H9 (cell line): Measurements from ENCODE around the gene ANGPTL1. TPM values are rescaled to one million over a fixed set of nuclear protein-coding genes. Genes with fewer than 3 reads are reported as not detected.

Source experiments
- DNase-seq: peaks from one replicate; pipeline ENCODE4 v3.0.0-alpha.2; 2017
- H2AFZ ChIP-seq: one replicate; pipeline ENCODE4 v1.6.1; 2013; ENCODE audit warnings: mild to moderate bottlenecking, low read length, control low read depth, moderate library complexity
- H2AK5ac ChIP-seq: 2 replicates; pipeline ENCODE4 v1.6.1; 2013; ENCODE audit warnings: low read length, control low read depth, mixed read lengths; ENCODE audit not compliant: insufficient read length
- H2BK120ac ChIP-seq: one replicate; pipeline ENCODE4 v1.6.1; 2013; ENCODE audit warnings: low read depth, mild to moderate bottlenecking, low read length, control low read depth, inconsistent platforms; ENCODE audit not compliant: poor library complexity, severe bottlenecking
- H2BK12ac ChIP-seq: 2 replicates; pipeline ENCODE4 v1.6.1; 2013; ENCODE audit warnings: low read length, control low read depth, mixed read lengths, low read depth; ENCODE audit not compliant: insufficient read length
- H2BK15ac ChIP-seq: 2 replicates; pipeline ENCODE4 v1.6.1; 2013; ENCODE audit warnings: low read depth, low read length, control low read depth
- H2BK20ac ChIP-seq: one replicate; pipeline ENCODE4 v1.6.1; 2013; ENCODE audit warnings: low read depth, mild to moderate bottlenecking, low read length, control low read depth, inconsistent platforms; ENCODE audit not compliant: poor library complexity, severe bottlenecking
- H2BK5ac ChIP-seq: 2 replicates; pipeline ENCODE4 v1.6.1; 2013; ENCODE audit warnings: low read length, control low read depth, mixed read lengths; ENCODE audit not compliant: insufficient read length
- H3K14ac ChIP-seq: 2 replicates; pipeline ENCODE4 v1.6.1; 2013; ENCODE audit warnings: low read length, control low read depth; ENCODE audit not compliant: insufficient read depth
- H3K18ac ChIP-seq: 2 replicates; pipeline ENCODE4 v1.6.1; 2013; ENCODE audit warnings: low read depth, mild to moderate bottlenecking, mixed read lengths, low read length, control low read depth; ENCODE audit not compliant: insufficient read length
- H3K23ac ChIP-seq: 2 replicates; pipeline ENCODE4 v1.6.1; 2013; ENCODE audit warnings: low read length, control low read depth, mixed read lengths, low read depth; ENCODE audit not compliant: insufficient read length
- H3K23me2 ChIP-seq: 2 replicates; pipeline ENCODE4 v1.6.1; 2013; ENCODE audit warnings: low read depth, mild to moderate bottlenecking, mixed read lengths, low read length, control low read depth; ENCODE audit not compliant: insufficient read length, poor library complexity, severe bottlenecking
- H3K27ac ChIP-seq: 2 replicates; pipeline ENCODE4 v1.5.1; 2013; ENCODE audit warnings: low read length, control low read depth, mixed read lengths, low read depth; ENCODE audit not compliant: insufficient read length
- H3K27me3 ChIP-seq: 2 replicates; pipeline ENCODE4 v1.6.1; 2013; ENCODE audit warnings: low read length, control low read depth, inconsistent platforms; ENCODE audit not compliant: insufficient read depth
- H3K4ac ChIP-seq: 2 replicates; pipeline ENCODE4 v1.6.1; 2013; ENCODE audit warnings: low read depth, mild to moderate bottlenecking, control low read depth, inconsistent platforms, low read length, moderate library complexity
- H3K4me1 ChIP-seq: 2 replicates; pipeline ENCODE4 v1.6.1; 2013; ENCODE audit warnings: low read length, control low read depth, inconsistent platforms; ENCODE audit not compliant: insufficient read depth
- H3K4me2 ChIP-seq: 2 replicates; pipeline ENCODE4 v1.6.1; 2013; ENCODE audit warnings: low read length, control low read depth, mixed read lengths; ENCODE audit not compliant: insufficient read length, insufficient read depth
- H3K56ac ChIP-seq: 2 replicates; pipeline ENCODE4 v1.6.1; 2013; ENCODE audit warnings: low read depth, mild to moderate bottlenecking, mixed read lengths, low read length, control low read depth; ENCODE audit not compliant: insufficient read length
- H3K79me1 ChIP-seq: 2 replicates; pipeline ENCODE4 v1.6.1; 2013; ENCODE audit warnings: low read depth, mild to moderate bottlenecking, moderate library complexity, low read length, control low read depth, inconsistent platforms; ENCODE audit not compliant: insufficient read depth, poor library complexity, severe bottlenecking
- H3K79me2 ChIP-seq: 2 replicates; pipeline ENCODE4 v1.6.1; 2013; ENCODE audit warnings: low read length, control low read depth, inconsistent platforms; ENCODE audit not compliant: insufficient read depth
- H3K9ac ChIP-seq: 2 replicates; pipeline ENCODE4 v1.6.1; 2013; ENCODE audit warnings: low read length, control low read depth, mixed read lengths; ENCODE audit not compliant: insufficient read length; ENCODE audit errors: extremely low read depth
- H3K9me3 ChIP-seq: one replicate; pipeline ENCODE4 v1.6.1; 2013; ENCODE audit warnings: low read depth, low read length, inconsistent platforms; ENCODE audit not compliant: control insufficient read depth
- H3T11ph ChIP-seq: one replicate; pipeline ENCODE4 v1.6.1; 2013; ENCODE audit warnings: mild to moderate bottlenecking, low read length, control low read depth, inconsistent platforms
- H4K20me1 ChIP-seq: one replicate; pipeline ENCODE4 v1.6.1; 2013; ENCODE audit not compliant: control insufficient read depth, insufficient read length, insufficient read depth
- H4K5ac ChIP-seq: 2 replicates; pipeline ENCODE4 v1.6.1; 2013; ENCODE audit warnings: low read depth, mild to moderate bottlenecking, mixed read lengths, low read length, control low read depth; ENCODE audit not compliant: insufficient read length
- H4K8ac ChIP-seq: replicated peaks from 2 replicates; pipeline ENCODE4 v1.6.1; 2013; ENCODE audit warnings: low read length, control low read depth, mixed read lengths, low read depth; ENCODE audit not compliant: insufficient read length
- H4K91ac ChIP-seq: 2 replicates; pipeline ENCODE4 v1.6.1; 2013; ENCODE audit warnings: low read depth, mild to moderate bottlenecking, moderate library complexity, mixed read lengths, low read length, control low read depth; ENCODE audit not compliant: insufficient read length
- H3K27ac Mint-ChIP-seq, 3 experiments: 2 replicates in 2 of 3; 3 replicates in 1 of 3; pipeline ENCODE4 v1.8.0; 2020 to 2021; ENCODE audit warnings: mixed read lengths in 3 of 3, mild to moderate bottlenecking in 1 of 3, moderate library complexity in 1 of 3
- H3K27me3 Mint-ChIP-seq: 2 replicates; pipeline ENCODE4 v1.8.0; 2021; ENCODE audit warnings: low read depth, mild to moderate bottlenecking, moderate library complexity, mixed read lengths
- H3K36me3 Mint-ChIP-seq, 3 experiments: 2 replicates in 2 of 3; 3 replicates in 1 of 3; pipeline ENCODE4 v1.8.0; 2020 to 2021; ENCODE audit warnings: low read depth in 3 of 3, mixed read lengths in 3 of 3; ENCODE audit not compliant: insufficient read depth in 1 of 3
- H3K4me1 Mint-ChIP-seq, 2 experiments: 2 replicates each; pipeline ENCODE4 v1.8.0; 2020; ENCODE audit warnings: mixed read lengths in 2 of 2
- H3K4me3 Mint-ChIP-seq, 2 experiments: 2 replicates in 1 of 2; 3 replicates in 1 of 2; pipeline ENCODE4 v1.8.0; 2020 to 2021; ENCODE audit warnings: mild to moderate bottlenecking in 2 of 2, mixed read lengths in 2 of 2, moderate library complexity in 1 of 2
- H3K9me3 Mint-ChIP-seq, 2 experiments: 2 replicates in 1 of 2; 3 replicates in 1 of 2; pipeline ENCODE4 v1.8.0; 2020; ENCODE audit warnings: mild to moderate bottlenecking in 2 of 2, mixed read lengths in 2 of 2, moderate library complexity in 1 of 2
- total RNA-seq: library from RNA; stranded (reverse); gene quantifications from 2 replicates; pipeline ENCODE4 v1.2.1, GENCODE V29; 2021
- TF ChIP-seq, protein P1 (sequence below): fragments of 200-600 bp; sonication (generic); conservative IDR thresholded peaks from 3 replicates; pipeline ENCODE4 v1.8.0; 2021; ENCODE audit warnings: antibody characterized with exemption, mild to moderate bottlenecking

The ANGPTL1 gene
- total RNA-seq, 1 experiment from 2014 or later: not detected

DNA sequence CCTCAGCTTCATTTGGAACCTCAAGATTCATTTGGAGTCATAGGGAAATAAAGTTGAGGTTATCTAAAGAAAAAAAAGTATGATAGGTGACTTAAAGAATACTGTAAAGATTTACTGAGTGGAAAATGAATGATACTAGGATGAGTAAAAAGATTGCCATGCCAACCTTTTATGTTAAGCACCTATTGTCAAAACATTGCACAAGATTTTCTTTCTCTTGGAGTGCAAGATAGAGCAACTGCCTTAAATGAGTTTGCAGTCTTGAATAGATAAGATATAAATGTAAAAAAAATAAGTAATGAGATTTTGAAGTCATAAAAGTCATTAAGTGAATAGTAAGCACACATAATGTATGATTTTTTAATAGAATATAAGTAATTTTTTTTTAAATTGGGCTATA lies 5.1 kb upstream of the ANGPTL1 start:
- H3K9ac ChIP-seq: no peak overlapping the region

More for the DNA sequence above, 5.1 kb upstream of the ANGPTL1 start:
- Histone ChIP-seq H3K18ac (no peak overlapping the region), H3T11ph (no peak overlapping the region), H2BK15ac (no peak overlapping the region), H3K23ac (no peak overlapping the region), H3K79me1 (no peaks in the 10 kb centered on the region), H2BK12ac (no peak overlapping the region), H4K91ac (no peak overlapping the region), H3K27me3 (no peaks in the 10 kb centered on the region), H2BK120ac (no peak overlapping the region), H3K9me3 (no peaks in the 10 kb centered on the region), H3K79me2 (no peaks in the 10 kb centered on the region), H3K23me2 (no peaks in the 10 kb centered on the region), H4K5ac (no peak overlapping the region), H2AFZ (no peak overlapping the region), H3K27ac (no peak overlapping the region), H3K56ac (no peak overlapping the region), H2BK20ac (no peak overlapping the region), H2AK5ac (no peak overlapping the region), H3K4me1 (no peaks in the 10 kb centered on the region), H3K14ac (no peak overlapping the region), H2BK5ac (no peak overlapping the region), H3K4ac (no peak overlapping the region), H4K20me1 (no peaks in the 10 kb centered on the region), H4K8ac (no peak overlapping the region), H3K4me2 (no peak overlapping the region)
- Mint-ChIP-seq H3K27ac (0 out of 7 replicates have a peak overlapping the region, but pooled peaks of 1 of the 3 experiments have one; percentile 5), H3K36me3 (peaks cover 0 to 1% (median 0%) of the 10 kb centered on the region in 3 experiments; a peak in 1 of 7 replicates), H3K27me3 (no peaks in the 10 kb centered on the region), H3K4me1 (peaks cover 3 to 4% of the 10 kb centered on the region in 2 experiments), H3K9me3 (no peaks in the 10 kb centered on the region), H3K4me3 (no peak overlapping the region)
- TF ChIP-seq, protein P1, sequence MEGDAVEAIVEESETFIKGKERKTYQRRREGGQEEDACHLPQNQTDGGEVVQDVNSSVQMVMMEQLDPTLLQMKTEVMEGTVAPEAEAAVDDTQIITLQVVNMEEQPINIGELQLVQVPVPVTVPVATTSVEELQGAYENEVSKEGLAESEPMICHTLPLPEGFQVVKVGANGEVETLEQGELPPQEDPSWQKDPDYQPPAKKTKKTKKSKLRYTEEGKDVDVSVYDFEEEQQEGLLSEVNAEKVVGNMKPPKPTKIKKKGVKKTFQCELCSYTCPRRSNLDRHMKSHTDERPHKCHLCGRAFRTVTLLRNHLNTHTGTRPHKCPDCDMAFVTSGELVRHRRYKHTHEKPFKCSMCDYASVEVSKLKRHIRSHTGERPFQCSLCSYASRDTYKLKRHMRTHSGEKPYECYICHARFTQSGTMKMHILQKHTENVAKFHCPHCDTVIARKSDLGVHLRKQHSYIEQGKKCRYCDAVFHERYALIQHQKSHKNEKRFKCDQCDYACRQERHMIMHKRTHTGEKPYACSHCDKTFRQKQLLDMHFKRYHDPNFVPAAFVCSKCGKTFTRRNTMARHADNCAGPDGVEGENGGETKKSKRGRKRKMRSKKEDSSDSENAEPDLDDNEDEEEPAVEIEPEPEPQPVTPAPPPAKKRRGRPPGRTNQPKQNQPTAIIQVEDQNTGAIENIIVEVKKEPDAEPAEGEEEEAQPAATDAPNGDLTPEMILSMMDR: no peak
- DNase-seq: no peak
